ENCODE data around the gene LHFPL4.
"Not testable (repeated sequence)": the region's sequence is repeated elsewhere in the genome, so short reads cannot be mapped to it uniquely, and the experiment has no call there.

Gene LHFPL4

GRCh38 chr3:9553021-9553947 lies at the start of gene LHFPL4:
Gene LHFPL4, minus strand, starts transcription at chr3:9553822. Its CDS starts 1,143 bp downstream, at chr3:9552679.
- DNase-seq (ENCODE audit: low read depth): no peak

- no peak for DNase-seq (ENCODE audit: low read depth)
Observed at GRCh38 chr3:9602620-9603019, 49.0 kb upstream of the LHFPL4 start.

- DNase-seq (ENCODE audit: low read depth): not testable (repeated sequence)
Observed at GRCh38 chr3:9601006-9601581, 47.5 kb upstream of the LHFPL4 start.

DNA sequence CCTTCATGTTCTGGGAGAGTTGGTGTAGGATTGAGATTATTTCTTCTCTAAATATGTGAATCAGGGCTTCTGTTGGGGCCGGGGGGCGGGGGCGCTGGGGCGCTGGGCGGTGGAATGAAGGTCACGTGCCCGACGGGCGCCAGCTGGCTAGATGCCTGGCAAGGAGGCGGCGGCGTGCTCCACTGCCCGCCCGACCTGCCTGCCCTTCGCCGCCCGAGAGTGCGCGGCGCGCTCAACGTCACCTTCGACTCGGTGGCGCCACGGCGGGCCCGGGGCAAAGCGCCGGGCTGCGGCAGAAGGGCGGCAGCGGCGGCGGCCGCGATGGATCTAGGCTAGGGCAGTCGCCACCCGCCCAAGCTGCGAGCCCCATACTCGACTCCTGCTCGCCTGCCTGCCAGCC lies 47.0 kb upstream of the LHFPL4 start:
- no peak for DNase-seq (ENCODE audit: low read depth)

DNA sequence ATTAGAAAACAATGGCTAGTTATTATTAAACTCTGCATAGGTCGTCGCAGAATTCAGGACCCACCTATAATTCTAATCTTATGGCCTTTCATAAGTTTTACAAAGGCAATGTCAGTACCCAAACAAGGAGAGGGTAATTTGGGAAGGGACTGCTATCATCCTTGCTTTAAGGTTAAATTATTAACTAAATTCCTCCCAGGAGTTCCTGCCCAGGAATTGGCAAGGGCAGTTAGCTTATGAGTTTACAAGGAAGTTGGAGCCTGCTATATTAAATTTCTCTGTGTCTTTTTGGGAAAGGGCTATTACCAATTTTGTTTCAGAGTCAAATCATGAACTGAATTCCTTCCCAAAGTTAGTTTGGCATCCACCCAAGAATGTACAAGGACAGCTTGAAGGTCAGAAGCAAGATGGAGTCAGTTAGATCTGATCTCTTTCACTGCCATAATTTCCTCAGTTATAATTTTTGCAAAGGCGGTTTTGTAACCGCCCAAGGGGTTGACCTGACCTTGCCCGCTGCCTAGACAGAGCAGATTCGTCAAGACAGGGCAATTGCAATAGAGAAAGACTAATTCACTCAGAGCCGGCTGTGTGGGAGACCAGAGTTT lies 45.3 kb upstream of the LHFPL4 start:
- DNase-seq (ENCODE audit: low read depth): no peak

DNA sequence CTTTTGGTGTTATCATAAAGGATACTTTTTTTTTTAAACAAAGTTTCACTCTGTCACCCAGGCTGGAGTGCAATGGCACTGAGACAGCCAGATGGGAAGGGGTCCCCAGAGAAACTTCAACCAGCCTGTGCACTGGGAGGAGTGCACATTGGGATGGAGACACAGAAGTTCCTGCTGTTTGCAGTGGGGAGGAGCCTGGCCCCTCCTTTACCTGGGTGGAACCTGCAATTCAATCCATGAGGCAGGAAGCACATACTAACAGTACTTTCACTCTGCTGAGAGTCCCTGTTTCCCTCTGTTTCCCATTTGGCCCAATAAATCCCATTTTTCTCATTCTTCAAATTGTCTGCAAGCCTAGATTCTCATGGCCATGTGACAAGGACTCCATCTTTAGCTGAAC lies 42.3 kb upstream of the LHFPL4 start:
- no peak for DNase-seq (ENCODE audit: low read depth)

GRCh38 chr3:9591781-9592180 lies 38.2 kb upstream of the LHFPL4 start:
- not testable (repeated sequence) for DNase-seq (ENCODE audit: low read depth)

DNA sequence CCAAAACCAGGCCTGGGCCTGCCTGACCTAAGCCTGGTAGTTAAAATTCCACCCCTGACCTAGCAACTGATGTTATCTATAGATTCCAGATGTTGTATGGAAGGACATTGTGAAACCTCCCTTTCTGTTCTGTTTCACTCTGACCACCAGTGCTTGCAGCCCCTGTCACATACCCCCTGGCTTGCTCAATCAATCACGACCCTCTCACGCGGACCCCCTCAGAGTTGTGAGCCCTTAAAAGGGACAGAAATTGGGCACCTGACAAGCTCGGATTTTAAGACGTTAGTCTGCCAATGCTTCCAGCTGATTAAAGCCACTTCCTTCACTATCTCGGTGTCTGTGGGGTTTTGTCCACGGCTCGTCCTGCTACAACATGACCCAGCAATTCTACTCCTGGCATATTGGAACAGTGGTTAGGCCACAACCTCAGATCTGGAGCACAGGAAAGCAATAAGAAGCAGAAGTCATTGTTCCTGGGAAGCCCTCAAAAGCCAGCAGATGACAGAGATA lies 36.7 kb upstream of the LHFPL4 start:
- DNase-seq (ENCODE audit: low read depth): no peak

DNA sequence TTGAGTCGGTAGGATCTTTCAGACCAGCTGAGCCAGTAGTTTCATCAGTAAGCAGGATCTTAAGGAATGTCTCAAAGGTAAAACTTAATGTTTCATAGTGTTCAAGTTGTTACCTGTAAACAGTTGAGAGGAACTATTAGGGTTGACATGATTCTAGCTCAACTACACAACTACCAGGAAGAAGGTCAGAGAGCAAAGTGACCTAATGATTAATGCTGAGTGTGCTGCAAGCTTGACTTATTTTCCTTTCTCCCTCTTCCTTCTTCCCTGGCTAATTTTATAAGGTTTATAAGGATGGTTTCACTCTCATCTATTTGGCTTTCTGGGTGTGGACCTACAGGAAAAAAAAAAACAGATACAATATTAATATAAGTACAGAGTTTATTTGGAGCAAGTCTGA lies 30.2 kb upstream of the LHFPL4 start:
- DNase-seq (ENCODE audit: low read depth): no peak

DNA sequence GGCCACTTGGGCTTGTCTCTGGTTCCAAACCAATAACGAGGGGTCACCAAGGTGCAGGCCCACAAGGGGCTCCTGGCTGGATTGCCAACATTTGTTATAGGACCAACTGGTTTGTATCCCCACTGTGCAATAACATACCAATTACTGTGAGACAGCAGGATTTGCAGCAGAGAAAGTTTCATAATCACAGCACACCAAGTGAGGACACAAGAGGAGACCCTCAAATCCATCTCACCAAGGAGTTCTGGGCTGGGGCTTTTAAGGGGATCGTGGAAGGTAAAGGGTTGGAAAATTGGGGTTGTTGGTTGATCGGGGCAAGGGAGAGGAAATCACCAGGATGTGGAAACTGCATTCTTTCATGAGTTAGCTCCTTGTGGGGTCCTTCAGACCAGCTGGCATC lies 29.7 kb upstream of the LHFPL4 start:
- no peak for DNase-seq (ENCODE audit: low read depth)

DNA sequence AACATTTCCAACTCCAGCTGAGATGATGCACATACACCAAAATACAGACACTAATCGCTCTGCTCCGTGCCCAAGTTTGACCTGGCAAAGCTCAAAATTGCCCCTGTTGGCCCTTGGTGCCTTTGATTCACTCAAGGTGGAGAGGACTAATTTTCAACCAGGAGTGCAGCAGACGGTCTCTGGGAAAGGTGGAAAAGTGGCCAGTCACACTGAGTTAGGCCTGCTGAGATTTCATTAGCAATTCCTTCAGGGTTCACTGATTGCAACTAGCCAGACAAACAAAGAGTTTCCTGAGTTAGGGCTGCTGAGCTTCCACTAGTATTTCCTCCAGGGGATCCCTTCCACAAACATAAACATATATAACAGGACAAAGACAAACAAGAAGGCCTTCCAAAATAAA lies 28.7 kb upstream of the LHFPL4 start:
- no peak for DNase-seq (ENCODE audit: low read depth)

DNA sequence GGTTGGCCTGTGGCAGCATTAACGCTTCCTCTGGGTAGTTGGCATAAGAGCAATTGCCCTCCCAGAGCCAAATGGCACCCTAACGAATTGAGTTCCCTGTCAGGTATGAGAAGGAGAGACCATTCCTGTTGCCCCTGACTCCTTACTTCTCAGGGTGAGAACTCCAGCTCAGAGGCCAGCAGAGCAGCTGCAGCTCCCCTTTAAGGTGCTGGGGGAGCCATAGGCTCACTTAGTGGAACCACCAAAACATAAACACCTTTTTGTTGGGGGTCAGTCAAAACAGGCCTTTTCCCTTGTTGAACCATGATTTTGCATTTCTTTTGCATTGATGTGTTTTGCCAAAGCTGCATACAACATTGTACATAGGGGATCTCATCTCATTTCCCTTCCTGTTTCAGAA lies 28.1 kb upstream of the LHFPL4 start:
- no peak for DNase-seq (ENCODE audit: low read depth)

DNA sequence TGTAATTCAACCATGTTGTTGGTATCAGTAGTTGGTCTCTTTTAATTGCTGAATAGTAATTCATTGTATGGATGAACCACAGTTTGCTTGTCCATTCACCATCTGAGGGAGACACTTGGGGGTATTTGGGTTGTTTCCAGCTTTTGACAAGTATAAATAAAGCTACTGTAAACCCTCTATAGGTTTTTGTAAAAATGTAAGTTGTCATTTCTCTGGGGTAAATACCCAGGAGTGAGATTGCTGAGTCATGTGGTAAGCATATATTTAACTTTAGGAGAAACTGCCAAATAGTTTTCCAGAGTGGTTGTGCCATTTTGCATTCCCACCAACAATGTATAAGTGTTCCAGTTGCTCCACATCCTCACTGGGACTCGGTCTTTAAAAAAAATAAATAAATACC lies 15.4 kb upstream of the LHFPL4 start:
- DNase-seq (ENCODE audit: low read depth): no peak

- no peak for DNase-seq (ENCODE audit: low read depth)
Observed at GRCh38 chr3:9565316-9565715, 11.7 kb upstream of the LHFPL4 start.

DNA sequence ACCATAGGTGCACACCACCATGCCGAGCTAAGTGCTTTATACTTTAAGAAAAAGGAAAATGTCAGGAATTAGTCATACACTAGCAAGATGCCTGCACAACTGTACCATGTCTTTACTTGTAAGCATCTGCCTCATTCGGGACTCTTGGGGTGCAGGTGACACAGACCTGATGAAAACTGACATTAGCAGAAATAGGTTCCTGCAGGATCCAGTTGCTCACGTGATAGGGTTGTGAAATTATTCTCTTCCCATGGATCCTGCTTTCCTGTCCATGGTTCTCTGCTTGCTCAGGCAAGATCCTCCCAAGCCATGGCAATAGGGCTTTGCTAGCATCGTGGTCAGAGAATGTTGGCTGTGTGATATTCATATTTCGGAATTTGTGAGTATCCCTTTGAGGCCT lies 10.2 kb upstream of the LHFPL4 start:
- DNase-seq (ENCODE audit: low read depth): no peak

GRCh38 chr3:9560056-9560455 lies 6.4 kb upstream of the LHFPL4 start:
- DNase-seq (ENCODE audit: low read depth): not testable (repeated sequence)

- DNase-seq (ENCODE audit: low read depth): no peak
Observed at GRCh38 chr3:9553948-9554513, 409 bp upstream of the LHFPL4 start.

DNA sequence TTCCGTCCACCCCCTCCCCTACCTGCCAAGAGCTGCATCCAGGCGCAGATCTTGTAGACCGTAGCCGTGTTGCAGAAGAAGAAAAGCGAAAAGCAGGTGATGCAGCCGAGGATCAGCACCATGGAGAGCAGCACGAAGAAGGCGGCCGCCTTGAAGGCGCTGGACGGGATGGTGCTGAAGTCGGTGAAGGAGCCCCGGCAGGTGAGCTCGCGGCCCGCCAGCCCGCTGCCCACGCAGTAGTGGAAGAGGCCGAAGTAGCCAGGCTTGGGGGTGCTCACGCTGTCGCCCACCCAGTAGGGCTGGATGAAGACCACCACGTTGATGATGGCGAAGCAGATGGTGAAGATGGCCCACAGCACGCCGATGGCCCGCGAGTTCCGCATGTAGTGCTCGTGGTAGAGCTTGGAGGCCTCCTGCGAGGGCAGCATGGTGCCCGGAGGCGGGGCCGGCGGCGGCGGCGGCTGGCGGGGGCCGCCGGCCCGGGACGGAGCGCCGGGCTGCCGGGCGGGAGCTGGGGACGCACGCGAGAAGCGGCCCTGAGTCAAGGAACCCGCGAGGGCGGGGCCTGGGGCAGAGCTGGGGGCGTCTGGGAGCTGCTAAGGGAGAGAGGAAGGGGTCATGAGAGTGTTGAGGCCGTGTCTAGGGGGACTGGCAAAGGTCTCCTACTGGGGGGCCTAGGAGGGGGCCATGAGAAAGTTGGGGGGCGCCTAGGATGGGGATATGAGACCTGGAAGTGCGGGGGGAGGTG lies 1.2 kb downstream of the LHFPL4 start:
- no peak for DNase-seq (ENCODE audit: low read depth)

DNA sequence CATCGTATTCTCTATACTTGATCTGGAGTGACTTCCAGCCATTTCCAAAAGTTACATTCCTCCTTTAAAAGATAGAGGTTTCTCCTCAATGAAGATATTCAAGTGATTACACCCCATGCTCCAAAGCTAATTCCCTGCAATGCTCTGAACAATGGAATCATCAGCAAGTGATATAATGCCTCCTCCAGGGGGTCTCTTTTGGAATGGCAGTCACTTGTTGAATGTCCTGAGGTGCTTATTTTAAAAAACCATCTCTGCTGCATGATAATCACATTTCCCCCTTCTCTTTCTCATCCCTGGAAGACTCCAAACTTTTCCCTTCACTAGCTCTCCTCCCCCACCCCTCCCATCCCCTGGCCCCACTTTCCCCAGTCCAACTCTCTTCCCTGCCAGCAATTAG lies 2.6 kb downstream of the LHFPL4 start:
- DNase-seq (ENCODE audit: low read depth): no peak

- DNase-seq (ENCODE audit: low read depth): no peak
Observed at GRCh38 chr3:9549600-9549999, 4.0 kb downstream of the LHFPL4 start.

GRCh38 chr3:9548991-9549390 lies 4.6 kb downstream of the LHFPL4 start:
- DNase-seq (ENCODE audit: low read depth): no peak

DNA sequence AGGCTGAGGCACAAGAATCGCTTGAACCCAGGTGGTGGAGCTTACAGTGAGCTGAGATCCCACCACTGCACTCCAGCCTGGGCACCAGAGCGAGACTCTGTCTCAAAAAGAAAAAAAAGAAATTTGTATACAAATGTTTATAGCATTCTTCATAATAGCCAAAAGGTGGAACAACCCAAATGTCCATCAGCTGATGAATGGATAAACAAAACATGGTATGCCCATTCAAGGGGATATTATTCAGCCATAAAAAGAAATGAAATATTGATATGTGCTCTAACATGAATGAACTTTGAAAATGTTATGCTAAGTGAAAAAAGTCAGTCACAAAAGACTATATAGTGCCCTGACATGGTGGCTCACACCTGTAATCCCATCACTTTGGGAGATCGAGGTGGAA lies 11.4 kb downstream of the LHFPL4 start:
- DNase-seq (ENCODE audit: low read depth): no peak

Data from stimulated activated CD8-positive, alpha-beta memory T cell treated with anti-CD3 and anti-CD28 coated beads, Interleukin-12 subunit alpha, Interleukin-12 subunit beta, amount 100 ng/mL, for 4 hours (primary cell).